ENCODE measurements around the gene FBXO15.

Gene FBXO15

DNA sequence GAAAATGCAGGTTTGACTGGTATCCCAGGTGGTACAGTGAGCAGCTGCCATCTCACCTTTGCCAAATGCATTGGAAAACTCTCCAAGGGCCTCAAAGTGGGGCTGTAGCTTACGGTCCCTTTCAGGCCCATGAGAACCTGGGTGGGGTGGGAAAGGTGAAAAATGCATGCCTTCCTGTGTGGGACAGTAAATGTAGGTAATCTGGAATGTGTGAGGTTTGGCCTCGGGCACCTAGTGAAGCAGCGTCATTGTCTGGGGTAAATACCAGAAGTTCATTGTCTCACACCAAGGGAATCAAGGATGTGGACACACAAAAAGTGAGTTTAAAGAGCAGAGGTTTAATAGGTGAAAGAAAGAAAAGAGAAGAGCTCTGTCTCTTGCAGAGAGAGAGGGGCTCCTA, 37.2 kb upstream of the FBXO15 start:
- TF ChIP-seq, protein P1, sequence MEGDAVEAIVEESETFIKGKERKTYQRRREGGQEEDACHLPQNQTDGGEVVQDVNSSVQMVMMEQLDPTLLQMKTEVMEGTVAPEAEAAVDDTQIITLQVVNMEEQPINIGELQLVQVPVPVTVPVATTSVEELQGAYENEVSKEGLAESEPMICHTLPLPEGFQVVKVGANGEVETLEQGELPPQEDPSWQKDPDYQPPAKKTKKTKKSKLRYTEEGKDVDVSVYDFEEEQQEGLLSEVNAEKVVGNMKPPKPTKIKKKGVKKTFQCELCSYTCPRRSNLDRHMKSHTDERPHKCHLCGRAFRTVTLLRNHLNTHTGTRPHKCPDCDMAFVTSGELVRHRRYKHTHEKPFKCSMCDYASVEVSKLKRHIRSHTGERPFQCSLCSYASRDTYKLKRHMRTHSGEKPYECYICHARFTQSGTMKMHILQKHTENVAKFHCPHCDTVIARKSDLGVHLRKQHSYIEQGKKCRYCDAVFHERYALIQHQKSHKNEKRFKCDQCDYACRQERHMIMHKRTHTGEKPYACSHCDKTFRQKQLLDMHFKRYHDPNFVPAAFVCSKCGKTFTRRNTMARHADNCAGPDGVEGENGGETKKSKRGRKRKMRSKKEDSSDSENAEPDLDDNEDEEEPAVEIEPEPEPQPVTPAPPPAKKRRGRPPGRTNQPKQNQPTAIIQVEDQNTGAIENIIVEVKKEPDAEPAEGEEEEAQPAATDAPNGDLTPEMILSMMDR (IDR thresholded peaks at IDR 0.05): no peak

DNA sequence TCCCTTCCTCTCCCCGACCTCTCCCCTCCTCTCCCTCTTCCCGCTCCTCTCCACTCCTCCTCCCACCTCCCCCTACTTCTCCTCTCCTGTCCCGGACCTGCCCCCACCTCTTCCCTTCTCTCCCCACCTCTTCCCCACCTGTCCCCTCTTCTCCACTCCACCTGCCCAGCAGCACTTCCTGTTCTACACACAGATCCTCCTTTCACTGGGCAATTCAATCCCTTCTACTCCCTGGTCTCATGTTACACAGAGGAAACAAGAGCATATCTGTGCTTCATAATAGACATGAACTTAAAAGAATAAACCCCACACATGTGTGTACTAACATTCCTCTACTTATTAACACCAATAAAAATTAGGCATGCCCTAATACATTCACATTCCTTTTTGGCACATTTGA, 35.5 kb upstream of the FBXO15 start:
- TF ChIP-seq, protein P1 (IDR thresholded peaks at IDR 0.05): no peak

DNA sequence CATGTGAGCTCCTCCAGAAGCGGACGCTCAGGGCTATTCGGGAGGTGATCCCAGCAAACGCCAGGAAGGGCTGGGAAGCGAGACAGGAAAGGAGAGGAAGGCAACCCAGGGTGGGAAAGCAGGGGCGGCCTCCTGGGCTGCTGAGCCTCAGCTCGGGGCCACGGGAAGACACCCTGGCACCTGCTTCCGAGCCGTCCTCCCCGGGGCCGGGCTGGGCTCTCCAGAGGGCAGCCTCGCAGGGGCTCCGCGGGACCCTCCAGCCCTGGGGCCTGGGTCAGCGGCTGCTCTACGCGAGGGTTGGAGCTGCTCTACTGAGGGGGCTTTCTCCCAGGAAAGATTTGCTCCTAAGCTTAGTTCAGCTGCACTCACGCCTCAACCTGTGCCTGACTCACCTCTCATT, 34.7 kb upstream of the FBXO15 start:
- TF ChIP-seq, protein P1 (IDR thresholded peaks at IDR 0.05): no peak

DNA sequence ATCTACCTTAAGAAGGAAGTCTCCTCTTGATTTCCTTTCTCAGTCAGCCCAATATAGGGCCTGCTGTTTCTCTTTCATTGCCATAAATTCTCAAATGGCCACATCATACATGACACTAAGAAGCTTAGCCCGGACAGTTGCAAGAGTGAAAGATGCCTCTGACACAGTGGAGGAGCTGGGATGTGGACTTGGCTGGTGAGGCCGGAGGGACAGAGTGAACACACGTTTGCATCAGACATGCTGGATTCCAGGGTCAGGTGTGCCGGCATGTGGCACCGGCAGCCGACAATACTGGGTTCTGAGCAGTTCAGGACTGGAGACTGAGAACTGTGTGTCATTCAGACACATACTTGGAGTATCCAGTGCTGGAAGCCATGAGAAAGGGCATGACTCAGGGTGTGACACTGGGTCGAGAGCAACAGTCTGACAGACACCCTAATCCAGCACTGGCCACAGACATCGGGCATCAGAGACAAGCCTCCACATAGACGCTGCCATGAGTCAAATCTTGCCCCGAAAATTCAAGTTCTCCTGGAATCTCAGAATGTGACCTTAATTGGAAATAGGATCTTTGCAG, 32.1 kb upstream of the FBXO15 start:
- TF ChIP-seq, protein P1 (IDR thresholded peaks at IDR 0.05): no peak

DNA sequence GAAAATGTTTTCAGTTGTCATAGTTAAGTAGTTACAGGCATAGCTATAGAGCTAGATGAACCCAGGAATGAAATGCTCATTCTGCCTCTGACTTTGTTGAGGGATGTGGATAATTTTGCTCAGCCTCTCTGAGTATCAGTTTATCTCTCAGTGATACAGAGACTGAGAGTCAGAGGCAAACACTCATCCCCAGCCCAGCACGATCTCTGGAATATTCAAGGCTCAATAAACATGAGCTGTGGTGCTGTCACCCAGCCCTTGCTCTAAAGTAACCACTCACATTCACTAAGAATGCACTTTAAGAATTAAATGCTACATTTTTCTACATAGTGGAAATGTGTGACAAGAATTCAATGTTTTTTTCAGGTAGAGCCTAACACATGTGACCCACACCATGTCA, 31.2 kb upstream of the FBXO15 start:
- TF ChIP-seq, protein P1 (IDR thresholded peaks at IDR 0.05): no peak

DNA sequence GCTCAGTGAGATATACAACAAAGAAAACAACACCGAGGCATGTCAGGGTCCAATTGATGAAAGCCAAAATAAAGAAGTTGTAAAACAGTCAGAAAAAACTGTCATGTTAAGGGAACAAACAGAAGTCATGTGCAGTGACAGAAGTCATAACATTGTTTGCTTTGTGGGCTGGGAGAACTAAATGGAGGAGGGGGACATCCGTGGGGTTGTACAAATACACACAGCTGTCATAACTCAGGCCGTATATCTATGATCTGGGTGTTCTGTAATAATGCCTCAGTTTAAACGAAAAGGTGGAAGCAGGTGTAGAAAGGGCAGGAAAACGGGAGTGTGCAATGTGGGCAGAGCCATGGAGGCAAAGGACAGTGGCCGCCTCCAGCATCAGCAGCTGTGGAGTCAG, 28.0 kb upstream of the FBXO15 start:
- TF ChIP-seq, protein P1 (IDR thresholded peaks at IDR 0.05): no peak

DNA sequence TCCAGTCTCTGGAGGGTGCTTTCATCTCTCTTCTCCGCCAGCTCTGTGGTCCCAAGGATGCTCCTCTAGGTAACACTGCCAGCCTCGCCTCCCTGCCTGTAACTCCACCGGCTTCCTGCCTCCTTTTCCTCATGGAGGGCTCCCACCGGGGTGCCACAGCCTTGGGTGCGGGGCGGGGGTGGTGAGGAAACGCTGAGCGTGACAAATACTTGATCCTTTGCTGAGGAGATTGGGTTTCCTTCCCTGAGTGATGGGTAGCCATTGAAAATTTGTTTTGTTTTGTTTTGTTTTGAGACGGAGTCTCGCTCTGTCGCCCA, 25.8 kb upstream of the FBXO15 start:
- TF ChIP-seq, protein P1 (IDR thresholded peaks at IDR 0.05): no peak
